HS-27A (cell line): ENCODE data around the gene LPCAT3.

Experiments used
- DNase-seq: peaks from one replicate; pipeline ENCODE4 v3.0.0-alpha.2; 2012; ENCODE audit warnings: low read depth, missing footprints

LPCAT3 gene

DNA sequence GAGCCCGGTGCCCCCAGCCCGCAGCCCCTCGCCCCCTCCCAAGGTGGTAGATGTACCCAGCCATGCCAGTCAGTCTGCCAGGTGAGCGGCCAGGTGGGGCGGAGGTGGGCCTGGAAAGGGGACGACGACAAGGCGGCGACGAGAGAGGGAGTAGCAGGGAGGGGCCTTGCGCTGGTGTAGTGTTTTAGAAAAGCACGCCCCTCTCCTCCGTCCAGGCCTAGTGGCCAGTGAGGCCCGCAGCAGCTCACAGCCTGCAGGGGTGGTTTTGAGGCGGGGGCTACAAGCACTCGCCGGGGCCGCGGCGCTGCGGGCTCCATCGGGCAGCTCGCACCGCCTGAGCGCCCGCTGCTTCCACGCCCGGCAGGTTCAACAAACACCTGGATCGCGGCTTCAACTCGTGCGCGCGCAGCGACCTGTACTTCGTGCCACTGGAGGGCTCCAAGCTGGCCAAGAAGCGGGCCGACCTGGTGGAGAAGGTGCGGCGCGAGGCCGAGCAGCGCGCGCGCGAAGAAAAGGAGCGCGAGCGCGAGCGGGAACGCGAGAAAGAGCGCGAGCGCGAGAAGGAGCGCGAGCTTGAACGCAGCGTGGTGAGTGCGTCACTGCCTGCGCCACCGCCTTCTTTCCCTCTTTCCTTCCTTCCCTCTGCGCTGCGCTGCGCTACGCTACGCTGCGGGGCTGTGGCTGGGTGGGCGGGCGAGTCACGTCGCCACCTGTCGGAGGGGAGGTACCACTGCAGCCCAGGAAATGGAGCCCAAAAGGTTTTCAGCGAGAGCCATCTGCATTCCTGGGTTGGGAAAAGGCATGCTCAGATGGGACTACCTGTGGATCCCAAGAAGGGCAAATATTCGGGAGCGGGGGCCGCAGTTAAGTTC lies 80.6 kb downstream of the LPCAT3 start:
- DNase-seq, result no peak

DNA sequence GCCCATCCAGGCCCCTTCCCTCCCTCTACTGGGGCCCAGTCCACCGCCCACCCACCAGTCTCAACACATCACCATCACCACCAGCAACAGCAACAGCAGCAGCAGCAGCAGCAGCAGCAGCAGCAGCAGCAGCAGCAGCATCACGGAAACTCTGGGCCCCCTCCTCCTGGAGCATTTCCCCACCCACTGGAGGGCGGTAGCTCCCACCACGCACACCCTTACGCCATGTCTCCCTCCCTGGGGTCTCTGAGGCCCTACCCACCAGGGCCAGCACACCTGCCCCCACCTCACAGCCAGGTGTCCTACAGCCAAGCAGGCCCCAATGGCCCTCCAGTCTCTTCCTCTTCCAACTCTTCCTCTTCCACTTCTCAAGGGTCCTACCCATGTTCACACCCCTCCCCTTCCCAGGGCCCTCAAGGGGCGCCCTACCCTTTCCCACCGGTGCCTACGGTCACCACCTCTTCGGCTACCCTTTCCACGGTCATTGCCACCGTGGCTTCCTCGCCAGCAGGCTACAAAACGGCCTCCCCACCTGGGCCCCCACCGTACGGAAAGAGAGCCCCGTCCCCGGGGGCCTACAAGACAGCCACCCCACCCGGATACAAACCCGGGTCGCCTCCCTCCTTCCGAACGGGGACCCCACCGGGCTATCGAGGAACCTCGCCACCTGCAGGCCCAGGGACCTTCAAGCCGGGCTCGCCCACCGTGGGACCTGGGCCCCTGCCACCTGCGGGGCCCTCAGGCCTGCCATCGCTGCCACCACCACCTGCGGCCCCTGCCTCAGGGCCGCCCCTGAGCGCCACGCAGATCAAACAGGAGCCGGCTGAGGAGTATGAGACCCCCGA lies 81.4 kb downstream of the LPCAT3 start:
- no peak for DNase-seq

DNA sequence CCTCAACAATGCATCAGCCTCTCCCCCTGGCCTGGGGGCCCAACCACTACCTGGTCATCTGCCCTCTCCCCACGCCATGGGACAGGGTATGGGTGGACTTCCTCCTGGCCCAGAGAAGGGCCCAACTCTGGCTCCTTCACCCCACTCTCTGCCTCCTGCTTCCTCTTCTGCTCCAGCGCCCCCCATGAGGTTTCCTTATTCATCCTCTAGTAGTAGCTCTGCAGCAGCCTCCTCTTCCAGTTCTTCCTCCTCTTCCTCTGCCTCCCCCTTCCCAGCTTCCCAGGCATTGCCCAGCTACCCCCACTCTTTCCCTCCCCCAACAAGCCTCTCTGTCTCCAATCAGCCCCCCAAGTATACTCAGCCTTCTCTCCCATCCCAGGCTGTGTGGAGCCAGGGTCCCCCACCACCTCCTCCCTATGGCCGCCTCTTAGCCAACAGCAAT lies 82.1 kb downstream of the LPCAT3 start:
- no peak for DNase-seq

DNA sequence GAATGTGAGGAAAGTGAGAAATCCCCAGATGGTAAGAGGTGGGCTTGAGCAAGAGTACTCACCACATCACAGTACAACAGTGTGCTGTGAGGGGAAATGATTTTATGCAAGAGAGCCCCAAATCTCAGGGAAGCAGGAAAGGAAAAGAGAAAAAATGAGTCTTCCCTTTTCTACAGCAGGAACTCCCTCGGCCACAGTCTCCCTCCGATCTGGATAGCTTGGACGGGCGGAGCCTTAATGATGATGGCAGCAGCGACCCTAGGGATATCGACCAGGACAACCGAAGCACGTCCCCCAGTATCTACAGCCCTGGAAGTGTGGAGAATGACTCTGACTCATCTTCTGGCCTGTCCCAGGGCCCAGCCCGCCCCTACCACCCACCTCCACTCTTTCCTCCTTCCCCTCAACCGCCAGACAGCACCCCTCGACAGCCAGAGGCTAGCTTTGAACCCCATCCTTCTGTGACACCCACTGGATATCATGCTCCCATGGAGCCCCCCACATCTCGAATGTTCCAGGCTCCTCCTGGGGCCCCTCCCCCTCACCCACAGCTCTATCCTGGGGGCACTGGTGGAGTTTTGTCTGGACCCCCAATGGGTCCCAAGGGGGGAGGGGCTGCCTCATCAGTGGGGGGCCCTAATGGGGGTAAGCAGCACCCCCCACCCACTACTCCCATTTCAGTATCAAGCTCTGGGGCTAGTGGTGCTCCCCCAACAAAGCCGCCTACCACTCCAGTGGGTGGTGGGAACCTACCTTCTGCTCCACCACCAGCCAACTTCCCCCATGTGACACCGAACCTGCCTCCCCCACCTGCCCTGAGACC lies 82.7 kb downstream of the LPCAT3 start:
- DNase-seq, result no peak

DNA sequence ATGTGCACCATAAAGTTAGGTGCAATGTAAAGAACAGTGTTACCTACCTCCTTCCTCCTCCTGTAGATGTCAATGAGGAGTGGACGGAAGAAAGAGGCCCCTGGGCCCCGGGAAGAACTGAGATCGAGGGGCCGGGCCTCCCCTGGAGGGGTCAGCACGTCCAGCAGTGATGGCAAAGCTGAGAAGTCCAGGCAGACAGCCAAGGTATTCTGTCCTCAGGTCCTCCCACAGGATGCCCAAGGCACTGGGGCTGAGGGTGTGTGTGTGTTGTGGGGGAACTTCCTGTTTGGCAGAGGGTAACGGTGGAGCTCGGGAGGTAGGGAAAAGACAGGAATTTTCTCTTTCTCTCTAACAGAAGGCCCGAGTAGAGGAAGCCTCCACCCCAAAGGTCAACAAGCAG lies 84.2 kb downstream of the LPCAT3 start:
- no peak for DNase-seq

DNA sequence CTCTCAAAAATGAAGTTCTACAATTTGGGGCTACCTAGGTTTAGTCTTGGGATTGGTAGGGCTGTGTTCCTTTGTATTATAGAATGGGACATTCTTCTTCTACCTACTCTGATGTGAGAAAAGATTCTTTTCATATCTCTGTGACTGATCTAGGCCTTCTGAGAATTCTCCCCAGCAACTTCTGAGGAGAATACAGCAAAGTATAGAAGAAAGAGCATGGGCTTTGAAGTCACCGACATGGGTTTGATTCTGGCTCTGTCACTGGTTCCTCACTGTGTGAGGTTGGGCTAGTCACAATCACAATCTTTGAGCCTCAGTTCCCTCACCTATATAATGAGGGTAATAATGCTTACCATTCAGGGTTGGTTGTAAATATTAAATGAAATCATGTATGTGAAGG lies 85.5 kb downstream of the LPCAT3 start:
- DNase-seq, result no peak

DNA sequence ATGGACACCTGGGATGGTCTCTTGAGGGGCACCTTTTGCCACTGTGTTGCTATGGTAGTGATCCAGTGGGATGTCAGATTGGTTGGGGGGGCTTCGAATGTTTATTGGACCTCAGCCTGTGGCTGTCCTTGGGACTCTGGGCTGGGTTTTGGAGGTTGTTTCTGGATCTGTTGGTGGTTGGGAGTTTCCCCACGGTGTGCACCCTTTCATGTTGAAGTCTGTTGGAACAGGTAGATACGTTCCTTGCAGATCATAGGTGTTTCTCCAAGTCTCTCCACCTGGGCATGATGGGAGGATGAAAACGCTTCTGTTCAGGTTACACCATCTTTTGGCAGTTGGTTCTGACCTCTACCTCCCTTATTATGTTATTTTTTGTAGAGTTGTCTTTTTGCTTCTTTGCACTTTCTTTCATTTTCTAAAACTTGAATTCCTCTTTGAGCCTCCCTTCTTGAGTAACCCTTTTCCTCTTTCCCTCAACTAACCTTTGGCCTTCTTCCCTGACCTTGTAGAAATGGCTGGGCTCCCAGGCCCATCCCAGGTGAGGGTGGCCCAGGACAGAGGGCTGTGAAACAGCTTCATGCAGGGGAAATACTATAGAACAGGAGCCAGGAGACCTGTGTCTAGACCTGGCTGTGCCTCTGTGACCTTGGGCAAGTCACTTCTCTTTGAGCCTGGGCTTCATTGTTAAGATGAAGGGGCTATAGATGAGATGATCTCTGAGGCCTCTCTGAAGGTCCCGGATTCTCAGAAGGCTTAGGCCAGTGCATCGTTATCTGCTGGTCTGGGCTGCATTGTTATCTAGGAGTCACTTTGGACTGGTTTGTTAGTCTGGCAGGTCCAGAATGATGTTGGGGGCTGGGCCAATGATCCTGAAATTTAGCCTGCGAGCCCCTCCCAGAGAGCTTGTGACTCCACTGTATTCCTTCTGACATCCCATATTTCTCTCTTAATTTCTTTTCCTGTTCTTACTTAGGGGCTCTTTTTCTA lies 88.5 kb downstream of the LPCAT3 start:
- no peak for DNase-seq

DNA sequence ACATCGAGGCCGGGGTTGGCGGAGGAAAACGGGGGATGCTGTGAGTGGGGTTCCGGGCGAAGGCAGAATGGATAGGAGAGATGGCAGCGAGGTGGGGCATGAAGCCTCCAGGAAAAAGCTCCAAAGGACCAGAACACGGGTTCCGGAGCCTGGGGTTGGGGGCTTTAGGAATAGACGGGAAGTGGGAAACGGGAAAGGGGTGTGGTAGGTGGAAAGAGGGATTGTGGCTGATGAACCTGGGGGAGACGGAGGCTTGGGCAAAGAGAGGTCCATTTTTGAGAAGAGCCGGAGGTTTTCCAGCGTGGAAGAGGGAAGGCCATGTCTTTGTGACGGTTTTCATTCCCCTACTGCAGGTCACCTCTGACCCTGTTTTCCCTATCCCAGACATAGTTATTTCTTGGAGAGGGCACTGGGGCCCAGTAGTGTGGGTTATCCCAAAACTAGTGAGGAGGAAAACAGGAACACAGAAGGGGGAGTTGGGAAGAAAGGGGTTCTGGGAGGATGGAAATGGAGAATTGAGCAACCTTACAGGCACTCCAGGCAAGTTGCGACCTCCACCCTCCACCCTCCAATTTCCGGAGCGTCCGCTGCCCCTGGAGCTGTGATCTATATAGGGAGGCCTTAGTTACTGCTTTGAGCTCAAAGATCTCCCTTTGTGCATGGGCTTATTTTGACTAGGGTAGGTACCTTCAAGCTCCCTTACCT lies 89.4 kb downstream of the LPCAT3 start:
- DNase-seq, result no peak

DNA sequence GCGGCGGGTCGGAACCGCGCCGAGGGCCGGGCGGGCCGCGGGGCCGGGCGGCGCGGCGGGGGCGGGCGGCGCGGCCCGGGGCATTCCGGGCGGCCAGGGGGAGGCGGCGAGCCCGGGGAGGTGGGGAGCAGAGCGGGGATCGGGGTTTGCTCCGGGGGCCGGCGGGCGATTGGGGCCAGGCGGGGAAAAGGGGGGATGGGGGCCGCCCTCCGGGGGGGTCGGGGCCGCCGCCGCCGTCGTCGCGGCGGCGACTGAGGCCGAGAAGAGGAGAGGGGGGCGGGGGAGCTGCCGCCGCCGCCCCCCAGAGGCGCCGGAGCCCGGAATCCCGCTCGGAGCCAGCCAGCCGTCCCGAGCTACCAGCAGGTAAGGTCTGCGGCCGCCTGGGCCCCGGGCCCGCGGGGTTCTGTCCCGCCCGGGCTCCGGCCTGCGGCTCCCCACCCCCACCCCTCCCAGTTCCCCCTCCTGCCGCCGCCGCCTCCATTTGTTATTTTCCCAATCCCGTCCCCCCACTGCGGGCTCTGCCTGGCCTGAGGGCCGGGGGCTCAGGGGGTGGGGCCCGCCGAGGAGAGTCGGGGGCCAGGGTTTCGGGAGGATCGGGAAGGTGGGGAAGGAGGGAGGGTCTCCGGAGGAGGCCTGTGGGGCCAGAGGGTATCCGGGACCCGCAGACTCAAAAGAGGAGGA lies 90.1 kb downstream of the LPCAT3 start:
- no peak for DNase-seq

DNA sequence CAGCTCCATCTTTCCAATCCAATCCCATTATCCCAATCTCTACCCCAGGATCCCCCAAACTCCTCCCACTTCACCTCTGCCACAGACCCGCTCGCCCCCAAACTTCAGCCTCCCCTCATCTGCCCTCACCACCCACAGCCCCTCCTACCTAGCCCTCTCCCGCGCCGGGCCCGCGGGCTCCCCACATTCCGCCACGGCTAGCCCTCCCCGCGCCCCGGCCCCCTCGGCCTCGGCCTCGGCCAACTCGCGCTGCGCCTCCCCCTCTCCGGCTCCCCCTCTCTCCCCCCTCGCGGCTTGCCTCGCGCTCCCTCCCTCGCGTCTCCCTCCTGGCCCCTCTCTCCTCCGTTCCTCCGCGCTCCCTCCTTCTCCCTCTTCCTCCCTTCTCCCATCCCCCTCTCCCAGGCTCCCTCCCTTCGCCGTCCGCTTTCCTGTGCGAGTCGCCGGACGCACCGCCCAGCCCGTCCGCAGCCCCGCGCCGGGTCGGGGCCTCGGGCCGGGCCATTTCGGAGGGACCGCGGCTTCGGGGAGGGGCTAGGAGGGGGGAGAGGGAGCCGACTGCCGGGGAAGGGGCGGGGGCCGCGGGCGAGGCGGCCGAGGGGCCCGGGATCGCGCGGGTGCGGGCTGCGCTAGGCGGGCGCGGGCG lies 90.8 kb downstream of the LPCAT3 start, which contains the start of gene ATN1:
ATN1 (plus strand) TSS at position 581 of the 643 bp plus-strand sequence. CDS start 6,043 bp downstream, outside the sequence.
- peak; percentile 57 for DNase-seq
